ENCODE results near the gene BCKDK. TPM values are rescaled to one million over a fixed set of nuclear protein-coding genes. Genes with fewer than 3 reads are reported as not detected.

BCKDK gene
- total RNA-seq, 3 donors from 2014 or later: 31.8 to 33.6 (median 33.5) TPM

- Histone ChIP-seq H3K36me3 (no peaks in the 10 kb centered on the region), H3K27ac (no peak overlapping the region), H3K4me1 (no peaks in the 10 kb centered on the region), H3K4me3 (no peak overlapping the region), H3K27me3 (no peaks in the 10 kb centered on the region), H3K9me3 (no peaks in the 10 kb centered on the region)
- TF ChIP-seq CTCF (IDR thresholded peaks at IDR 0.05): no peak
- DNase-seq (ENCODE audit: low spot score in 2 of 2): no peak
- intact Hi-C loops (cut with DNase I; ENCODE audit: low total_unique reads): no loop called here
Measured at GRCh38 chr16:31080035-31080629, 28.1 kb upstream of the BCKDK start.

GRCh38 chr16:31080756-31081419, 27.3 kb upstream of the BCKDK start:
- H3K27ac ChIP-seq: no peak overlapping the region
- H3K4me1 ChIP-seq: no peaks in the 10 kb centered on the region
- DNase-seq (ENCODE audit: low spot score in 2 of 2): no peak
- no peaks in the 10 kb centered on the region for H3K9me3 ChIP-seq
- no peak for TF ChIP-seq POLR2AphosphoS5 (IDR thresholded peaks at IDR 0.05)
- no peak for TF ChIP-seq POLR2A (IDR thresholded peaks at IDR 0.05)
- TF ChIP-seq CTCF (IDR thresholded peaks at IDR 0.05): no peak
- H3K36me3 ChIP-seq: no peaks in the 10 kb centered on the region
- H3K4me3 ChIP-seq: no peak overlapping the region
- intact Hi-C loops (cut with DNase I; ENCODE audit: low total_unique reads): no loop called here
- no peaks in the 10 kb centered on the region for H3K27me3 ChIP-seq

GRCh38 chr16:31081428-31082351, 26.5 kb upstream of the BCKDK start:
- intact Hi-C loops (cut with DNase I; ENCODE audit: low total_unique reads): no loop called here
- H3K4me1 ChIP-seq: no peaks in the 10 kb centered on the region
- no peak for DNase-seq (ENCODE audit: low spot score in 2 of 2)
- no peaks in the 10 kb centered on the region for H3K9me3 ChIP-seq
- H3K27me3 ChIP-seq: no peaks in the 10 kb centered on the region
- H3K27ac ChIP-seq: no peak overlapping the region
- TF ChIP-seq CTCF (IDR thresholded peaks at IDR 0.05): no peak
- TF ChIP-seq POLR2AphosphoS5 (IDR thresholded peaks at IDR 0.05): no peak
- no peaks in the 10 kb centered on the region for H3K36me3 ChIP-seq
- H3K4me3 ChIP-seq: no peak overlapping the region

GRCh38 chr16:31082368-31083045, 25.7 kb upstream of the BCKDK start:
- Histone ChIP-seq H3K9me3 (no peaks in the 10 kb centered on the region), H3K27ac (no peak overlapping the region), H3K4me1 (no peaks in the 10 kb centered on the region), H3K4me3 (no peak overlapping the region), H3K27me3 (no peaks in the 10 kb centered on the region), H3K36me3 (no peaks in the 10 kb centered on the region)
- intact Hi-C loops (cut with DNase I; ENCODE audit: low total_unique reads): no loop called here
- TF ChIP-seq POLR2A (IDR thresholded peaks at IDR 0.05): no peak
- TF ChIP-seq CTCF (IDR thresholded peaks at IDR 0.05): no peak
- TF ChIP-seq POLR2AphosphoS5 (IDR thresholded peaks at IDR 0.05): no peak
- DNase-seq (ENCODE audit: low spot score in 2 of 2): no peak

Measured in breast epithelium (tissue), 4 donors.